ENCODE results near the gene LAMTOR4.
"Not testable (repeated sequence)": the region's sequence is repeated elsewhere in the genome, so short reads cannot be mapped to it uniquely, and the experiment has no call there.

The LAMTOR4 gene

DNA sequence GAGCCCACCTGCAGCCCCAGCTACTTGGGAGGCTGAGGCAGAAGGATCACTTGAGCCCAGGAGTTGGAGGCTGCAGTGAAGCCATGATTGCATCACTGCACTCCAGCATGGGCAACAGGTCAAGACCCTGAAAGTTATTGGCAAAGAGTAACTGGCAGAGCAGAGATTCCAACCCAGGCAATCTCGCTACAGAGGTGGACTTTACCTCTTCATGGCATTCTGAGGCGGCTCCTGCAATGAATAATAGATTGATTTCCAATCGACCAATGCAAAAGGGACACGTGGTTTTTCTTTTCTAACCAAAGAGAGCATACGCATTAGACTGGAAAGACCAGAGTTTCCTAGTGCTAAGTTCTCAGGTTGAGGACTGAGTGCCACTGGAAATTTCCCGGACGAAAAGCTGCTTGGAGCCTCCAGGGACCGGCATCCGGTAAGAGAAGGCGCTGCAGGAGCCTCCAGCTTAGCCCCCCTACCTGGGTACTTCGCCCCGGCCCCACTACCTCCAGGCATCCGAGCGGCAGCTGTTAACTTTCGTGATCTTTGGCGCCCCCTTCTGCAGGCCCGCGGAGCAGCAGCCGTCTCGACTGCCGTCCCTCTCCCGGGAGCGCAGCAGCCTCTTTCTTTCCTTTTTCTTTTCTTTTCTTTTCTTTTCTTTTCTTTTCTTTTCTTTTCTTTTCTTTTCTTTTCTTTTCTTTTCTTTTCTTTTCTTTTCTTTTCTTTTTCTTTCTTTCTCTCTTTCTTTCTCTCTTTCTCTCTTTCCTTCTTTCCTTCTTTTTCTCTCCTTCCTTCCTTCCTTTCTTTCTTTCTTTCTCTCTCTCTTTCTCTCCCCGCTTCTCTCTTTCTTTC lies 17.9 kb upstream of the LAMTOR4 start:
- Histone ChIP-seq H3K27me3 (ENCODE audit: control insufficient read depth in 5 of 5, insufficient read depth in 4 of 5, low read length in 5 of 5) (peaks cover 0 to 6% (median 0%) of the 10 kb centered on the region in 5 donors), H3K9ac (ENCODE audit: low read length in 5 of 5) (no peak overlapping the region), H3K36me3 (ENCODE audit: control insufficient read depth in 5 of 5, insufficient read depth in 5 of 5, low read length in 5 of 5) (no peaks in the 10 kb centered on the region), H3K4me1 (ENCODE audit: control insufficient read depth in 5 of 5, insufficient read depth in 5 of 5, low read length in 5 of 5) (peaks cover 2 to 27% (median 24%) of the 10 kb centered on the region in 5 donors), H3K4me3 (ENCODE audit: low read depth in 1 of 5, low read length in 5 of 5) (no peak overlapping the region), H3K9me3 (ENCODE audit: control insufficient read depth in 5 of 5, low read length in 5 of 5) (no peaks in the 10 kb centered on the region), H3K27ac (ENCODE audit: low read depth, low read length) (no peak overlapping the region)

DNA sequence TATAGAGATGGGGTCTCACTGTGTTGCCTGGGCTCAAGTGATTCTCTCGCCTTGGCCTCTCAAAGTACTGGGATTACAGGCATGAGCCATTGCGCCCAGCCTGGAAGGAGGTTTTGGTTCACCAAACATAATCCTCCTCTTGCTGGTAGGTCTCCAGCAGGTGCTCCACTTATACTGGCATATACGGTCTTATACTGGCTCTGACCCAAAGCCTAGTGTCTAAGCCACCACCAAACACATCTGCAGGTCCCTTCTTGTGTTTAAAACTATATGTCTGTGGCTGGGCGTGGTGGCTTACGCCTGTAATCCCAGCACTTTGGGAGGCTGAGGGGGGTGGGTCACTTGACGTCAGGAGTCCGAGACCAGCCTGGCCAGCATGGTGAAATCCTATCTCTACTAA lies 16.6 kb upstream of the LAMTOR4 start:
- no peaks in the 10 kb centered on the region for H3K9me3 ChIP-seq (ENCODE audit: control insufficient read depth in 5 of 5, low read length in 5 of 5)
- no peak overlapping the region for H3K4me3 ChIP-seq (ENCODE audit: low read depth in 1 of 5, low read length in 5 of 5)
- H3K27ac ChIP-seq (ENCODE audit: low read depth, low read length) = no peak overlapping the region
- peaks cover 0 to 6% (median 0%) of the 10 kb centered on the region in 5 donors for H3K27me3 ChIP-seq (ENCODE audit: control insufficient read depth in 5 of 5, insufficient read depth in 4 of 5, low read length in 5 of 5)
- no peaks in the 10 kb centered on the region for H3K36me3 ChIP-seq (ENCODE audit: control insufficient read depth in 5 of 5, insufficient read depth in 5 of 5, low read length in 5 of 5)
- no peak overlapping the region for H3K9ac ChIP-seq (ENCODE audit: low read length in 5 of 5)
- peaks cover 2 to 19% (median 17%) of the 10 kb centered on the region in 5 donors for H3K4me1 ChIP-seq (ENCODE audit: control insufficient read depth in 5 of 5, insufficient read depth in 5 of 5, low read length in 5 of 5)

DNA sequence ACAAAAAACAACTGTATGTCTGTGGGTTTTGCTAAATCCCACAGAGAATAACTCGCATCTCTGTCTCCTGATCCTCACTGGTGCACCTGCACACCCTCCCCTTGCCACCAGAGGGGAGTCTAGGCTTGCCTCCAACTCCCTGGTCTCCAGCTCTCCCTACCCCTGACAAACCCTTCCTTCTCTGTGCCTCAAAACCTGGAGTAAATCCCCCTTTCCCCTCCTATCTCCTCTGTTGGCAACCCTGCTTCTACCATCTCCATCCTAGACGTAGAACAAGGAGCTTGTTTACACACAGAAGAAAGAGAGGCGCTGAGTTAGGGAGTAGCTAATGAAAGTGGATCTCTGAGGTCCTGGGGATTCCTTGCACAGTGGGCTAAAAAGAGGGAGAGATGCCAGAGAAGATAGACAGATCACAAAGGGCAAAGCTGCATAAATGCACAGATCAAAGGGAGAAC lies 16.0 kb upstream of the LAMTOR4 start:
- H3K4me3 ChIP-seq (ENCODE audit: low read depth in 1 of 5, low read length in 5 of 5) = no peak overlapping the region
- no peaks in the 10 kb centered on the region for H3K9me3 ChIP-seq (ENCODE audit: control insufficient read depth in 5 of 5, low read length in 5 of 5)
- no peak overlapping the region for H3K27ac ChIP-seq (ENCODE audit: low read depth, low read length)
- peaks cover 2 to 15% (median 13%) of the 10 kb centered on the region in 5 donors for H3K4me1 ChIP-seq (ENCODE audit: control insufficient read depth in 5 of 5, insufficient read depth in 5 of 5, low read length in 5 of 5)
- peaks cover 0 to 6% (median 0%) of the 10 kb centered on the region in 5 donors for H3K27me3 ChIP-seq (ENCODE audit: control insufficient read depth in 5 of 5, insufficient read depth in 4 of 5, low read length in 5 of 5)
- no peaks in the 10 kb centered on the region for H3K36me3 ChIP-seq (ENCODE audit: control insufficient read depth in 5 of 5, insufficient read depth in 5 of 5, low read length in 5 of 5)
- H3K9ac ChIP-seq (ENCODE audit: low read length in 5 of 5) = no peak overlapping the region

DNA sequence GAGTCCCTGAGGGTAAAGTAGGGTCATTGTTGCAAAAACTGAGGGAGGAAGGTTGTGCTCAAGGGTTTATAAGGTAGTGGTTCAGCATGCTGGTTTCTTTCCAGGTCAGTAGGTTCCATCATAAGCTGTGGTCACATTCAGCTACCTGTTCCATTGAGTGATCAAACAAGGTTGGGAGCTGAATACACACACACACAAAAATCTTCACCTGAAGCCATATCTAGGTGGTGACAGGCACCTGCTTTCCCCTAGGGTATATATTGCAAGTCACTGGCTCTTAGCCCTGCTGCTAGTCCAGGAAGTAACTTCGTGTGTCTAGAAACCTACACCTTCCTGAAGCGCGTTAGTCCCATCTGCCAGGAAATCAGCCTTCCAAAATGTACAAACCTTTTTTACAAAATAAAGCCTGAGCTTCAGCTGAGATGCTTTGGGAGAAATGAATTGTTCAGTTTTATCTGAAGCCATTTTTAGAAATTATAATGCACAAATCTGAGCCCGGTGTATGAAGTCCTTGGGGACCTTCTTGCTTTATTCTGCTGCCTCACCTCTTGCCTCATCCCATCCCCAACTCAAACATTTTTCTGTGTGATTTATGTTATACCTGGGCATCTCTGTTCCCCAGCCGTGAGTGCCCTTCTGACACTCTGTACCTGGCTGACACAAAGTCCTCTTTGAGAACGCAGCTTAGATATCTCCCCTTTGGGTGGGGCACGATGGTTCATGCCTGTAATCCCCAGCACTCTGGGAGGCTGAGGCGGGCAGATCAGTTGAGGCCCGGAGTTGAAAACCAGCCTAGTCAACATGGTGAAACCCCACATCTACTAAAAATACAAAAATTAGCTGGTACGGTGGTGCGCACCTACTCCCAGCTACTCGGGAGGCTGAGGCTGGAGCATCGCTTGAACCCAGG lies 10.6 kb upstream of the LAMTOR4 start:
- no peak overlapping the region for H3K4me3 ChIP-seq (ENCODE audit: low read depth in 1 of 5, low read length in 5 of 5)
- H3K9ac ChIP-seq (ENCODE audit: low read length in 5 of 5) = no peak overlapping the region
- no peaks in the 10 kb centered on the region for H3K9me3 ChIP-seq (ENCODE audit: control insufficient read depth in 5 of 5, low read length in 5 of 5)
- H3K27me3 ChIP-seq (ENCODE audit: control insufficient read depth in 5 of 5, insufficient read depth in 4 of 5, low read length in 5 of 5) = peaks cover 0 to 5% (median 2%) of the 10 kb centered on the region in 5 donors
- H3K36me3 ChIP-seq (ENCODE audit: control insufficient read depth in 5 of 5, insufficient read depth in 5 of 5, low read length in 5 of 5) = no peaks in the 10 kb centered on the region
- H3K4me1 ChIP-seq (ENCODE audit: control insufficient read depth in 5 of 5, insufficient read depth in 5 of 5, low read length in 5 of 5) = no peaks in the 10 kb centered on the region
- H3K27ac ChIP-seq (ENCODE audit: low read depth, low read length) = no peak overlapping the region

DNA sequence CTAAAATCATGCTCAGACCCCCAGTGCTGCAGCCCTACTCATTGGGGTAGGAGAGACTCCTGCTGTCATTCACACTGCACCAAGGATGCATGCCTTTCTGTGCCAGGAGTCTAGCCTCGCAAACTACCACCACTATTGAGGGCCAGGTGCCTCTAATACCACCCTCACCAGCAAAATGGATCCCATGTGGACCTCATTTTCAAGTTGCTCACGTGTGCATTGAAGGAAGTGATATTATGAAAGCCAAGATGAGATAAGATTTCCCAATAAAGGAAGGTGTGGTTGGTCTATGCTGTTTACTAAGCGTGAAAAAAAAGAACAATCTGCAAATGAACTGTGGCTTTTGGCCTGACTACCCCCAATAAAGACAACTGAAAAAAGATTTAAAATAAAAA lies 7.2 kb upstream of the LAMTOR4 start:
- Histone ChIP-seq H3K4me3 (ENCODE audit: low read depth in 1 of 5, low read length in 5 of 5) (no peak overlapping the region), H3K9ac (ENCODE audit: low read length in 5 of 5) (no peak overlapping the region)

DNA sequence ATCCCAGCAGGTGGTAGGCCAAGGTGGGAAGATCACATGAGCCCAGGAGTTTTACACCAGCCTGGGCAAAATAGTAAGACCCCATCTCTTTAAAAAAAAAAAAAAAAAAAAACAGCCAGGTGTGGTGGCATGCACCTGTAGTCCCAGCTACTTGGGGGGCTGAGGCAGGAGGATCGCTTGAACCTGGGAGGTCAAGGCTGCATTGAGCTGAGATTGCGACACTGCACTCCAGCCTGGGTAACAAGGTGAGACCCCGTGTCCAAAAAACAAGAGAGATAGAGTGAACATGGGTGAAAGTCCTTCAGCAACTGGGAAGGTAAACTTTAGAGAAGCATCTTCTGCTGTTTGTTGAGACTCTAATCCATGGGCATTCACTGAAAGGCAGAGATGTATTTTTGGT lies 6.3 kb upstream of the LAMTOR4 start:
- H3K36me3 ChIP-seq (ENCODE audit: control insufficient read depth in 5 of 5, insufficient read depth in 5 of 5, low read length in 5 of 5) = no peaks in the 10 kb centered on the region
- no peak overlapping the region for H3K9ac ChIP-seq (ENCODE audit: low read length in 5 of 5)
- peaks cover 0 to 5% (median 0%) of the 10 kb centered on the region in 5 donors for H3K27me3 ChIP-seq (ENCODE audit: control insufficient read depth in 5 of 5, insufficient read depth in 4 of 5, low read length in 5 of 5)
- H3K4me3 ChIP-seq (ENCODE audit: low read depth in 1 of 5, low read length in 5 of 5) = no peak overlapping the region
- no peaks in the 10 kb centered on the region for H3K4me1 ChIP-seq (ENCODE audit: control insufficient read depth in 5 of 5, insufficient read depth in 5 of 5, low read length in 5 of 5)
- no peak overlapping the region for H3K27ac ChIP-seq (ENCODE audit: low read depth, low read length)
- H3K9me3 ChIP-seq (ENCODE audit: control insufficient read depth in 5 of 5, low read length in 5 of 5) = no peaks in the 10 kb centered on the region

More for the DNA sequence above, 7.2 kb upstream of the LAMTOR4 start:
- Histone ChIP-seq H3K27me3 (ENCODE audit: control insufficient read depth in 5 of 5, insufficient read depth in 4 of 5, low read length in 5 of 5) (peaks cover 0 to 5% (median 0%) of the 10 kb centered on the region in 5 donors), H3K36me3 (ENCODE audit: control insufficient read depth in 5 of 5, insufficient read depth in 5 of 5, low read length in 5 of 5) (no peaks in the 10 kb centered on the region), H3K27ac (ENCODE audit: low read depth, low read length) (no peak overlapping the region), H3K4me1 (ENCODE audit: control insufficient read depth in 5 of 5, insufficient read depth in 5 of 5, low read length in 5 of 5) (no peaks in the 10 kb centered on the region), H3K9me3 (ENCODE audit: control insufficient read depth in 5 of 5, low read length in 5 of 5) (no peaks in the 10 kb centered on the region)

DNA sequence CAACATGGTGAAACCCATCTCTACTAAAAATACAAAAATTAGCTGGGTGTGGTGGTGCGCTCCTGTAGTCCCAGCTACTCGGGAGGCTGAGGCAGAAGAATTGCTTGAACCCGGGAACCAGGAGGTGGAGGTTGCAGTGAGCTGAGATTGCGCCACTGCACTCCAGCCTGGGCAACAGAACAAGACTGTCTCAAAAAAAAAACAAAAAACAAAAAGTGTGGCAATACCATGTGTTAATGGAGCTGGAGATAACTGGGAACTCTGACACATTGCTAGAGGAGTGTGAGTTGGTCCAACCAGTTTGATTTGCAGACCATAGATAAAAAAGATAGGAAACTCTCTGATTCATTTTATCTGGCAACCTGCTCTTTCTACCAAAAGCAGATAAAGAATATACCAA lies 2.4 kb upstream of the LAMTOR4 start:
- not testable (repeated sequence) for H3K4me3 ChIP-seq (ENCODE audit: low read depth in 1 of 5, low read length in 5 of 5); H3K9me3 ChIP-seq (ENCODE audit: control insufficient read depth in 5 of 5, low read length in 5 of 5); H3K27ac ChIP-seq (ENCODE audit: low read depth, low read length); H3K36me3 ChIP-seq (ENCODE audit: control insufficient read depth in 5 of 5, insufficient read depth in 5 of 5, low read length in 5 of 5); H3K9ac ChIP-seq (ENCODE audit: low read length in 5 of 5); H3K27me3 ChIP-seq (ENCODE audit: control insufficient read depth in 5 of 5, insufficient read depth in 4 of 5, low read length in 5 of 5)
- peaks cover 2 to 21% (median 20%) of the 10 kb centered on the region in 5 donors for H3K4me1 ChIP-seq (ENCODE audit: control insufficient read depth in 5 of 5, insufficient read depth in 5 of 5, low read length in 5 of 5)

DNA sequence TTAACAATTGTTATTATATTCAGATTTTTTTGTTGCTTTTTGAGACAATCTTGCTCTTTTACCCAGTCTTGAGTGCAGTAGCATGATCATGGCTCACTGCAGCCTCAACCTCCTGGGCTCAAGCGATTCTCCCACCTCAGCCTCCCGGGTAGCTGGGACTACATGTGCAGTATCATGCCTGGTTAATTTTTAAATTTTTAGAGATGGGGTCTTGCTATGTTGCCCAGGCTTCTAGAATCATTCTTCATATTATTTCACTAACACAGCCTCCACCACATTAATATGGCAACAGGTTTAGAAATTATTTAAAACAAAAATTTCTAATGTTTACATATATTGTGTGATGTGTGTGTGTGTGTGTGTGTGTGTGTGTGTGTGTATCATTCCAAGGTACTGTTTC lies 1.4 kb upstream of the LAMTOR4 start:
- no peaks in the 10 kb centered on the region for H3K9me3 ChIP-seq (ENCODE audit: control insufficient read depth in 5 of 5, low read length in 5 of 5)
- peaks cover 2 to 25% (median 20%) of the 10 kb centered on the region in 5 donors for H3K4me1 ChIP-seq (ENCODE audit: control insufficient read depth in 5 of 5, insufficient read depth in 5 of 5, low read length in 5 of 5)
- no peaks in the 10 kb centered on the region for H3K36me3 ChIP-seq (ENCODE audit: control insufficient read depth in 5 of 5, insufficient read depth in 5 of 5, low read length in 5 of 5)
- H3K4me3 ChIP-seq (ENCODE audit: low read depth in 1 of 5, low read length in 5 of 5) = no peak overlapping the region
- H3K9ac ChIP-seq (ENCODE audit: low read length in 5 of 5) = no peak overlapping the region
- H3K27ac ChIP-seq (ENCODE audit: low read depth, low read length) = no peak overlapping the region
- H3K27me3 ChIP-seq (ENCODE audit: control insufficient read depth in 5 of 5, insufficient read depth in 4 of 5, low read length in 5 of 5) = peaks cover 0 to under 1% (median 0%) of the 10 kb centered on the region in 5 donors

DNA sequence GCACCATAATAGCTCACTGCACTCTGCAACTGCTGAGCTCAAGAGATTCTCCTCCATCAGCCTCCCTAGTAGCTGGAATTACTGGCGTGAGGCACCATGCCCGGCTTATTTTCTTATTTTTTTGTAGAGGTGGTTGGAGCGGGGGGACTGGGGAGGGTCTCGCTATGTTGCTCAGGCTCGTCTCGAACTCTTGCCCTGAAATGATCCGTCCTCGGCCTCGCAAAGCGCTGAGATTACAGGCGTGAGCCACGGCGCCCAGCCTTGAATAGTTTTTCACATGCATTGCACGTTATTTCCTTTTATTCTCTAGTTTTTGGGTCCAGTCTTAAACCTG lies 526 bp upstream of the LAMTOR4 start:
- Histone ChIP-seq H3K4me3 (ENCODE audit: low read depth in 1 of 5, low read length in 5 of 5) (peak overlapping the region; percentile 59 to 99 (median 93)), H3K36me3 (ENCODE audit: control insufficient read depth in 5 of 5, insufficient read depth in 5 of 5, low read length in 5 of 5) (peaks cover 0 to 4% (median 2%) of the 10 kb centered on the region in 5 donors), H3K4me1 (ENCODE audit: control insufficient read depth in 5 of 5, insufficient read depth in 5 of 5, low read length in 5 of 5) (peaks cover 2 to 29% (median 20%) of the 10 kb centered on the region in 5 donors), H3K9ac (ENCODE audit: low read length in 5 of 5) (peak overlapping the region in 3 of 5 donors; percentile 59 to 72 (median 59)), H3K27me3 (ENCODE audit: control insufficient read depth in 5 of 5, insufficient read depth in 4 of 5, low read length in 5 of 5) (no peaks in the 10 kb centered on the region), H3K27ac (ENCODE audit: low read depth, low read length) (peak overlapping the region; percentile 37), H3K9me3 (ENCODE audit: control insufficient read depth in 5 of 5, low read length in 5 of 5) (no peaks in the 10 kb centered on the region)

DNA sequence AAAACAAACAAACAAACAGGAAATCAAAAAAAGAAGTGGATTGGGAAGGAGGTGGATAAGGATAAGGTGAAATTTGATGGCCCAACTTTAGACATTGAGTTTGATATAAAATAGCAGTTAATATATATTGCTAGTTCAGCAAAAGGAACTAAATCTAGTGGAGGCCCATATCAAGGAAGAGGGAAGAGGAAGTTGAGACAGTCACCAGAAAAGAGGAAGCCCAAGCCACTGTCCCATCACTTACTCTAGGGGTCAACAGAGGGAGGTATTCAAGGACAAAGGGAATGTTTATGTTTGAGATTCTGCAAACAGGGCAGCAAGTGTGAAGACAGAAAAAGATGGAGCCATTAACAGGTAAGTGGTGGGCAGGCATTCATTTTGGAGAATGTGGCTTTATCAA lies 3.7 kb downstream of the LAMTOR4 start:
- no peaks in the 10 kb centered on the region for H3K27me3 ChIP-seq (ENCODE audit: control insufficient read depth in 5 of 5, insufficient read depth in 4 of 5, low read length in 5 of 5)
- H3K9ac ChIP-seq (ENCODE audit: low read length in 5 of 5) = no peak overlapping the region
- H3K9me3 ChIP-seq (ENCODE audit: control insufficient read depth in 5 of 5, low read length in 5 of 5) = no peaks in the 10 kb centered on the region
- H3K27ac ChIP-seq (ENCODE audit: low read depth, low read length) = no peak overlapping the region
- H3K4me1 ChIP-seq (ENCODE audit: control insufficient read depth in 5 of 5, insufficient read depth in 5 of 5, low read length in 5 of 5) = peaks cover 2 to 56% (median 41%) of the 10 kb centered on the region in 5 donors
- H3K36me3 ChIP-seq (ENCODE audit: control insufficient read depth in 5 of 5, insufficient read depth in 5 of 5, low read length in 5 of 5) = peaks cover 0 to 41% (median 36%) of the 10 kb centered on the region in 5 donors
- H3K4me3 ChIP-seq (ENCODE audit: low read depth in 1 of 5, low read length in 5 of 5) = no peak overlapping the region

Data from subcutaneous abdominal adipose tissue (tissue), 5 donors.